CD4-positive, CD25-positive, alpha-beta regulatory T cell (primary cell): ENCODE results near the gene BPIFB6. TPM values are rescaled to one million over a fixed set of nuclear protein-coding genes. Genes with fewer than 3 reads are reported as not detected.

Experiments
- ATAC-seq, 2 donors: fragments of 150-1000 bp; cut with Tn5 transposase; one replicate each; pipeline ENCODE4 v1.10.0; 2021; ENCODE audit warnings: low read depth in 2 of 2, moderate number of reproducible peaks in 2 of 2, moderate library complexity in 1 of 2
- DNase-seq, 3 donors: peaks; one replicate each; pipeline versions ENCODE4 v3.0.0 to v3.0.0-alpha.2; 2012 to 2022; ENCODE audit warnings: mixed read lengths in 1 of 3
- H3K27ac ChIP-seq: one replicate; pipeline ENCODE4 v1.7.0; 2013; ENCODE audit warnings: mild to moderate bottlenecking, low read length; ENCODE audit not compliant: insufficient read depth, poor library complexity, severe bottlenecking
- H3K27me3 ChIP-seq: one replicate; pipeline ENCODE4 v1.7.0; 2013; ENCODE audit warnings: low read length; ENCODE audit not compliant: control insufficient read depth, insufficient read depth
- H3K36me3 ChIP-seq: one replicate; pipeline ENCODE4 v1.7.0; 2013; ENCODE audit warnings: mild to moderate bottlenecking, low read length, moderate library complexity; ENCODE audit not compliant: control insufficient read depth, insufficient read depth
- H3K4me1 ChIP-seq: 2 replicates; pipeline ENCODE4 v1.7.0; 2013; ENCODE audit warnings: mild to moderate bottlenecking, low read length; ENCODE audit not compliant: insufficient read depth, control insufficient read depth, poor library complexity, severe bottlenecking
- H3K4me3 ChIP-seq: one replicate; pipeline ENCODE4 v1.7.0; 2013; ENCODE audit warnings: low read depth, mild to moderate bottlenecking, low read length, moderate library complexity
- H3K9me3 ChIP-seq, 2 experiments: 1 replicate in 1 of 2; 2 replicates in 1 of 2; pipeline ENCODE4 v1.7.0; 2013; ENCODE audit warnings: low read length in 2 of 2, mild to moderate bottlenecking in 1 of 2, moderate library complexity in 1 of 2; ENCODE audit not compliant: control insufficient read depth in 2 of 2
- H3K27ac Mint-ChIP-seq, 3 donors: one replicate each; pipeline ENCODE4 v1.8.0; 2020 to 2022; ENCODE audit warnings: mild to moderate bottlenecking in 3 of 3, mixed read lengths in 3 of 3, moderate library complexity in 2 of 3
- H3K27me3 Mint-ChIP-seq: one replicate; pipeline ENCODE4 v1.8.0; 2022; ENCODE audit warnings: mild to moderate bottlenecking, mixed read lengths
- H3K36me3 Mint-ChIP-seq: one replicate; pipeline ENCODE4 v1.8.0; 2020; ENCODE audit warnings: mixed read lengths
- H3K4me1 Mint-ChIP-seq, 4 donors: one replicate each; pipeline ENCODE4 v1.8.0; 2020 to 2022; ENCODE audit warnings: mixed read lengths in 4 of 4, mild to moderate bottlenecking in 1 of 4
- H3K4me3 Mint-ChIP-seq, 4 donors: one replicate each; pipeline ENCODE4 v1.8.0; 2020 to 2022; ENCODE audit warnings: mild to moderate bottlenecking in 4 of 4, mixed read lengths in 4 of 4, moderate library complexity in 3 of 4
- H3K9me3 Mint-ChIP-seq, 7 donors: one replicate each; pipeline ENCODE4 v1.8.0; 2020 to 2022; ENCODE audit warnings: mixed read lengths in 7 of 7, mild to moderate bottlenecking in 3 of 7, moderate library complexity in 2 of 7
- polyA plus RNA-seq, 4 donors: library from polyadenylated mRNA; unstranded; fragments of 300-500 nt; fragmentation: Illumina TruSeq; gene quantifications; one replicate each; pipeline ENCODE4 v1.2.3, GENCODE V29; 2021
- total RNA-seq: library from RNA; stranded (reverse); gene quantifications from one replicate; pipeline ENCODE4 v1.2.3, GENCODE V29; 2022

Gene BPIFB6
- total and polyA plus RNA-seq, 5 donors from 2014 or later: not detected

- Mint-ChIP-seq H3K36me3 (no peaks in the 10 kb centered on the region), H3K27ac (peak overlapping the region in 2 of 3 donors; percentile 32 to 62), H3K27me3 (peaks cover 4% of the 10 kb centered on the region), H3K4me3 (no peak overlapping the region), H3K4me1 (peaks cover 0 to 7% (median 1%) of the 10 kb centered on the region in 4 donors), H3K9me3 (peaks cover 0 to 2% (median 0%) of the 10 kb centered on the region in 7 donors)
- no peak overlapping the region for H3K4me3 ChIP-seq
- no peaks in the 10 kb centered on the region for H3K4me1 ChIP-seq
- no peak overlapping the region for H3K27ac ChIP-seq
- H3K9me3 ChIP-seq: no peaks in the 10 kb centered on the region
- DNase-seq (no peak), ATAC-seq (no peak)
- no peaks in the 10 kb centered on the region for H3K36me3 ChIP-seq
- H3K27me3 ChIP-seq: no peaks in the 10 kb centered on the region
Measured at GRCh38 chr20:33015700-33016580, 15.5 kb upstream of the BPIFB6 start.

GRCh38 chr20:33016581-33017109 is 14.8 kb upstream of the BPIFB6 start:
- peaks cover 4% of the 10 kb centered on the region for H3K27me3 Mint-ChIP-seq
- H3K4me3 Mint-ChIP-seq: no peak overlapping the region
- ATAC-seq (no peak), DNase-seq (no peak)
- Histone ChIP-seq H3K27ac (no peak overlapping the region), H3K4me1 (no peaks in the 10 kb centered on the region), H3K27me3 (no peaks in the 10 kb centered on the region), H3K36me3 (no peaks in the 10 kb centered on the region), H3K4me3 (no peak overlapping the region), H3K9me3 (no peaks in the 10 kb centered on the region)
- H3K36me3 Mint-ChIP-seq: no peaks in the 10 kb centered on the region
- peak overlapping the region in 2 of 3 donors; percentile 32 to 62 for H3K27ac Mint-ChIP-seq
- H3K4me1 Mint-ChIP-seq: peaks cover 0 to 7% (median 1%) of the 10 kb centered on the region in 4 donors
- peaks cover 0 to 2% (median 0%) of the 10 kb centered on the region in 7 donors for H3K9me3 Mint-ChIP-seq

- Histone ChIP-seq H3K36me3 (no peaks in the 10 kb centered on the region), H3K4me1 (no peaks in the 10 kb centered on the region), H3K9me3 (no peaks in the 10 kb centered on the region), H3K27me3 (no peaks in the 10 kb centered on the region), H3K4me3 (no peak overlapping the region), H3K27ac (no peak overlapping the region)
- no peaks in the 10 kb centered on the region for H3K36me3 Mint-ChIP-seq
- ATAC-seq (no peak), DNase-seq (no peak)
- H3K4me1 Mint-ChIP-seq: peaks cover 0 to 9% (median 1%) of the 10 kb centered on the region in 4 donors
- H3K9me3 Mint-ChIP-seq: peaks cover 0 to 2% (median 0%) of the 10 kb centered on the region in 7 donors
- H3K27me3 Mint-ChIP-seq: peaks cover 4% of the 10 kb centered on the region
- peak overlapping the region in 2 of 3 donors; percentile 8 to 29 for H3K27ac Mint-ChIP-seq
- H3K4me3 Mint-ChIP-seq: no peak overlapping the region
Measured at GRCh38 chr20:33017542-33017941, 13.9 kb upstream of the BPIFB6 start.

- Mint-ChIP-seq H3K36me3 (no peaks in the 10 kb centered on the region), H3K4me3 (no peak overlapping the region), H3K9me3 (peaks cover 0 to 2% (median 0%) of the 10 kb centered on the region in 7 donors), H3K27ac (peak overlapping the region in 1 of 3 donors; percentile 34), H3K4me1 (peaks cover 0 to 9% (median 1%) of the 10 kb centered on the region in 4 donors), H3K27me3 (peaks cover 4% of the 10 kb centered on the region)
- Histone ChIP-seq H3K4me3 (no peak overlapping the region), H3K27me3 (no peaks in the 10 kb centered on the region), H3K4me1 (no peaks in the 10 kb centered on the region), H3K27ac (no peak overlapping the region), H3K9me3 (no peaks in the 10 kb centered on the region), H3K36me3 (no peaks in the 10 kb centered on the region)
- ATAC-seq: no peak
- DNase-seq: no peak
Measured at GRCh38 chr20:33018169-33018931, 13.1 kb upstream of the BPIFB6 start.

- Histone ChIP-seq H3K36me3 (no peaks in the 10 kb centered on the region), H3K4me3 (no peak overlapping the region), H3K27ac (no peak overlapping the region), H3K4me1 (no peaks in the 10 kb centered on the region), H3K9me3 (no peaks in the 10 kb centered on the region), H3K27me3 (no peaks in the 10 kb centered on the region)
- peak overlapping the region in 1 of 3 donors; percentile 42 for H3K27ac Mint-ChIP-seq
- no peak overlapping the region for H3K4me3 Mint-ChIP-seq
- H3K4me1 Mint-ChIP-seq: peaks cover 0 to 9% (median 1%) of the 10 kb centered on the region in 4 donors
- H3K36me3 Mint-ChIP-seq: no peaks in the 10 kb centered on the region
- ATAC-seq: no peak
- H3K9me3 Mint-ChIP-seq: peaks cover 0 to 2% (median 0%) of the 10 kb centered on the region in 7 donors
- peaks cover 4% of the 10 kb centered on the region for H3K27me3 Mint-ChIP-seq
- no peak for DNase-seq
Measured at GRCh38 chr20:33019465-33020277, 11.8 kb upstream of the BPIFB6 start.

- no peak for ATAC-seq
Measured at GRCh38 chr20:33020278-33021161, 10.9 kb upstream of the BPIFB6 start.

More at GRCh38 chr20:33020278-33021161, 10.9 kb upstream of the BPIFB6 start:
- Mint-ChIP-seq H3K27ac (peak overlapping the region in 2 of 3 donors; percentile 38 to 57), H3K4me3 (no peak overlapping the region), H3K27me3 (peaks cover 4% of the 10 kb centered on the region), H3K4me1 (peaks cover 0 to 9% (median 1%) of the 10 kb centered on the region in 4 donors), H3K36me3 (no peaks in the 10 kb centered on the region), H3K9me3 (peaks cover 0 to 2% (median 0%) of the 10 kb centered on the region in 7 donors)
- no peak overlapping the region for H3K4me3 ChIP-seq
- H3K36me3 ChIP-seq: no peaks in the 10 kb centered on the region
- no peak overlapping the region for H3K27ac ChIP-seq
- H3K27me3 ChIP-seq: no peaks in the 10 kb centered on the region
- H3K9me3 ChIP-seq: no peaks in the 10 kb centered on the region
- H3K4me1 ChIP-seq: no peaks in the 10 kb centered on the region
- no peak for DNase-seq
